ENCODE measurements around the gene EGLN1. TPM values are rescaled to one million over a fixed set of nuclear protein-coding genes. Genes with fewer than 3 reads are reported as not detected.

Gene EGLN1
- total RNA-seq, 2 experiments from 2014 or later = 36.0 to 37.8 TPM

DNA sequence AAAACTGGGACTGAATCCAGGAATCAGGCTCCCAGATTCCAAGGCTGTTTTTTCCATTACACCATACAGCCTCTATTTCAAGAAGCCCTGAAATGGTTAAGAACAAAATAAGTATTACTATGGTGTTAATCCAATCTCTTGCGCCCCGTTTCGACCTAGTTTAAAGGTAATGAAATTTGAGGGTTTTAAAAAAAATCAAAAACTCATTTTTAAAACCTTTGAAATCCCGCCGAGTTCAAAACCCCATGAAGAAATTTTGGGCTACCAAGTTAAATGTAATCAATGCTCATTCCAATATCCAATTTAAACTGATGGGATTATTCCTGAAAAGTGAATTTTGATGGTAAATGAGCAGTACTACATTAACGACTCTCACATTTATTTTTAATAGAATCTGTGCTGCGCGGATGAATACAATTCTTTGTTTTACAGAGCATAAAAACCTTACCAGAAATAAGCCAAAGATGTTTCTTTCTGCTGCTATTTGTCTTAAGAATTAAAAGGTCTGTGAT lies 767 bp upstream of the EGLN1 start:
- ChIA-PET POLR2A (no interaction called here), CTCF (no interaction called here)

DNA sequence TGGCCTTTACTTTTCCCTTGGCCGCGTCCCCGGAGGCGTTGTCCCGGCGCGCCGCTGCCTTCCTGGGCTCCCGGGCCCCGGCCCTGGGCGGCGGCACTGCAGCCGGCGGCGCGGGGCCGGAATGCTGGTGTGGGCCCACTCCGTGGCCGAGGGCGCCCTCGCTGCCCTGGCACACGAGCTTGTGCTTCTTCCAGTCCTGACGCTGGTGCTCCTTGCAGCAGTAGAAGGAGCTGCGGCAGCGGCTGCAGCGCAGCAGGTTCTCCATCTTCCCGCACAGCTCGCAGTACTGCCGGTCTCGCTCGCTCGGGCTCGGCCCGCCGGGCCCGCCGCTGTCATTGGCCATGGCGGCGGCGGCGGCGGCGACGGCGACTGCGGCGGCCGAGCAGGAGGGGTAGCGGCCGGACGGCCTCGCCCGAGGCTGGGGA lies 529 bp downstream of the EGLN1 start:
- ChIA-PET POLR2A (interaction anchor here (0.8 to 2.0 kb wide), 3 partner anchors 15 to 84 kb away, joined by 3 to 13 read pairs (median 3); partner anchors contain the start of genes EXOC8 and SPRTN), CTCF (interaction anchor here (1.4 kb wide), 1 partner anchor 119 kb away, joined by 3 read pairs; no protein-coding TSS in a partner anchor)

DNA sequence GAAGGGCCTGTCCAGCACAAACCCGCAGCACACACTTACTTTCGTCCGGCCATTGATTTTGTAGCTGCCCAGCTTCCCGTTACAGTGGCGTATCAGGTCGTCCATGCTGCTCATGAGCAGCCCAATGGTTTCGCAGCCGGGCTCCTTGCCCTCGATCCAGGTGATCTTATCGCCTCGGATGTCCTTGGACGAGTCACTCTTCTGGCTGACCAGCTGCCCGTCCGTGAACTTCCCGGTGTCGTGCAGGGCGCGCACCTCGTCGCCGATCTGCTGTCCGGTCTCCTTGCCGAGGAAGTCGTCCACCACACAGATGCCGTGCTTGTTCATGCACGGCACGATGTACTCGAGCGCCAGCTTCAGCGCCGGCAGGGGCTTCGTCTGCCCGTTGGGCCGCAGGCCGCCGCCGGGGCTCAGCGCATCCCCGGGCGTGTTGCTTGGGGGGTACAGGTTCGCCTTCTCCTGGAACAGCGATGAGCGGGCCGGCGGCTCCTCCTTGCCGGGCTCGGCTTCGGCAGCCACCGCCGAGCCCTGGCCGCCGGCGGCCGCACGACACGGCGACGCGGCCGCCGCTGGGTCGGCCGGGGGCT lies 1.0 kb downstream of the EGLN1 start:
- ChIA-PET CTCF (interaction anchor here (0.8 to 1.4 kb wide), 2 partner anchors 63 to 119 kb away, joined by 3 read pairs; no protein-coding TSS in a partner anchor), POLR2A (interaction anchor here (0.6 to 2.0 kb wide), 5 partner anchors 11 to 196 kb away, joined by 3 to 13 read pairs (median 4); partner anchors contain the start of genes EXOC8 and SPRTN)

DNA sequence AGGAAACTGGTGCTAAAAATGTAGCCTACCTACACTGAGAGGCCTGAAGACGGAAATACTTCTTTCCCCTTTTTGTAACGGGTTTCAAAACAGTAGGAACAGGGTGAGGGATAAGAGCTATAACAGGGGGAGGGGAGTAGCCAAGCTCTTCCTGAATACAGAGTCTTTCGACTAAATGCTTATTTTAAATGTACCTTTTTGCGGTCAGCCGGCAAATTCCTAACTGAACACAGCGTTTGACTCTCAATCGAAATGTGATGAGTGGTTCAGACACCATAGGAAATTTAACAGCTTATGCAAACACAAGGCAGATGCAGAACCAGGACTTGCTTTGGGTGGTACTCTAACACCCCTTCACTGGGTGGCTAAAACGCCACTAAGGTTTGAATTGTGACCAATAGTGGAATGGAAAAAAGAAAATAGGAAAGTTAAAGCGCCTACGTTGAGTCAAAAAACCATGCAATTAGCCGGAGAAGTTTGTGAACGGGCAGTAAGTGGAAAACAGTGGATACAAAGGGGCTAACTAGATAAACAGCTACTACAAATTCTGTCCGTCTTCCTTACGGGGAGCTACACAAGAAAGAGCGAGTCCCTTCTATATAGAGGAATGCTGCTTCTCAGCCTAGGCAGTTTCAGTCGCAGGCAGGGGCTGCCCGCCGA lies 1.7 kb downstream of the EGLN1 start:
- POLR2A ChIA-PET = interaction anchor here (0.6 to 2.0 kb wide), 4 partner anchors 10 to 196 kb away, joined by 4 to 13 read pairs (median 8); partner anchors contain the start of genes EXOC8 and SPRTN
- CTCF ChIA-PET = interaction anchor here (0.8 to 1.4 kb wide), 3 partner anchors 62 to 120 kb away, joined by 3 read pairs; no protein-coding TSS in a partner anchor

DNA sequence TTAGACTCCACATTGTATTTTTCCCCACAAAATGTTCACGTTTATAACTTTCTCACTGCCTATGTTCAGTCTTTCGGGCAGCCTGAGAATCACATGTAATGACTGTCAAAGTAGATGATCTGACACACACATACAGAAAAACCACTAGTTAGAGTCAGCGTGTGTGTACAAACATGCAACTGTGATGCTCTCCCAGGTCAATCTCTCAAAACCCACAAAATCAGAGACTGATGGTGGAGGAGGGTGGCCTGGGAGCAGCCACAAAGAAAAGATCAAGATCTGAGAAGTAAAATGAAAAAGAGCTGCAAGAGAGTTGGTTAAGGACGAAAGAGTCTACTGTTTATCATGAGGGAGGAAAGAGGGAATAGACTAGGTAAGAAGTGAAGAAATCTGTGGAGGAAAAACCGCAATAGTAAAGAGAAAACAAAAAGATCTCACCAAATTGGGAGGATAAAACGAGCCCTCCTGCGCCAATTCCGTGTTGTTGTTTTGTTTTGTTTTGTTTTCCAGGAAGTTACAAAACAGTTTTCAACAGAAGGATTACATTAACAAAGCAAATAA lies 2.3 kb downstream of the EGLN1 start:
- ChIA-PET POLR2A (no interaction called here), CTCF (interaction anchor here (0.9 kb wide), 1 partner anchor 102 kb away, joined by 3 read pairs; no protein-coding TSS in a partner anchor)

DNA sequence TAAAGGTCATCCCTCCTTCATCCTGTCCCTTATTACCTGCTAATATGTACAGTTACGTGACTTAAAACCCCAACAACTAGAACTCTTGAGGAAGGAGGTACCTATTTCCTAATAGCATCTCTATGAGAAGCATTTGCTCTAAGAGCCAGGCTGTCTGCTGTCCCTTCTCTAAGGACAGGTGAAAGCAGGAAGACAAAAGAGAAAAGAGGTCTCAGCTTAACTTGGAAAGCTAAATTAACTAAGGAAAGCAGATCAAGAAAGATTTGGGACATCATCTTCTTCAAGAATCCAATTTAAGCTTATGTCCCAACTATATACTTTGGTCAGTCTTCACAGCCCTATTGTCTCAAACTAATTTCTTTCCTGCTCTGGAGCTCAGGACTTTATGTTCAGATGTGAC lies 2.9 kb downstream of the EGLN1 start:
- POLR2A ChIA-PET = no interaction called here
- CTCF ChIA-PET = no interaction called here

DNA sequence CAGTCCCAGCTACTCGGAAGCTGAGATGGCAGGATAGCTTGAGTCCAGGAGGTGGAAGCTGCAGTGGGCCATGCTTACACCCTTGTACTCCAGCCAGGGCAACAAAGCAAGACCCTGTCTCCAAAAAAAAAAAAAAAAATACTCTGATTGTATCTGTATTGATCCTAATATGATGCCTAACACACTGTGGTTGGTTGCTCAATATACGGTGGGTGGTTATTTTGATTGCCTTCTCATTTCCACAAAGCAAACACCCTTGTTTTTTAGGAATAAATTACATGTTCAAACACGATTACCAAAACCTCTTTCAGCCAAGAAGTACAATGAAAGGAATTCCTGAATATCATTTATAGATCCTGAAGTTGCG lies 3.4 kb downstream of the EGLN1 start:
- POLR2A ChIA-PET = no interaction called here
- CTCF ChIA-PET = no interaction called here

DNA sequence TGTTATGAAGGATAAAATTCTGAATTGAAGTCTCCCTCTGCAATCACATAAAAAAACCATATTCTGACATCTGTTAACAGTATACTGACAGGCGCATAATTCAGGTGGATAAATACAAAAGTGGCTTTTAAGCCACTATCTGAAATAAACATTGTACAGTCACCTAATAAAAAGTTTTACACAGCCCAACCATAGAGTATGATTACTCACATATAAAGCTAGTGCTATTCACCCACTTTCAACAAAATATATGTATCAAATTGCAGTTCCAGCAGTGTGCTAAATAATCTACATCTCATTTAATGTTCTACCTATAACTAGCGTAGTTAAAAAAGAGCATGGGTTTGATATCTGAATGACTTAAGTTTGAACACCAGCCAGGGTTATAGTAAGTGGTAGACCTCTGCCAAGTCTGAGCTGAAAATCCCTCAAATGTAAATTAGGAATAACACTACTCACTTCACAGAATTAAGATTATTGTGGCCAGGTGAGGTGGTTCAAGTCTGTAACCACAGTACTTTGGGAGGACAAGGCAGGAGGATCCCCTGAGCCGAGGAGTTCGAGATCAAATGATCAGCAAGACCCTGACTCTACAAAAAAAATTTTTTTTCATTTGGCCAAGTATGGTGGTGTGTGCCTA lies 3.9 kb downstream of the EGLN1 start:
- CTCF ChIA-PET = interaction anchor here (0.6 kb wide), 1 partner anchor 1700 kb away, joined by 3 read pairs; no protein-coding TSS in a partner anchor
- POLR2A ChIA-PET = no interaction called here

DNA sequence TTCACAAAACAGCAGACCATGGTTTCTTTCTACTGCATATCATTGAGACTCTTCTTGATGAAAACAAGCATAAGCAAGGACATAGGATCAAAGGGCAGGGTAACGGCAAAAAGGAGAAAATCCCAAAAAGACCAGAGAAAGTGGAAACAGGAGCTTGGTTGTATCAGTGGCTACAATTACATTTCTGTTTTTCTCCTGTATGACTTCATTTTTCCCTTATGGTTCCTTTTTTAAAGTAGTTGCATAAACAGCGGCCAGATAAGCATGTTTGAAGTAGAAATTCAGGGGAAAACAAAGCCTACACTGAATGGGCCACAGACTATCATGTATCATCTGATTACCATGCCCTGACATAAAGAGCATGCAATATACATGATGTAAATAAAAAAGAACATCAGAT lies 4.6 kb downstream of the EGLN1 start:
- ChIA-PET POLR2A (no interaction called here), CTCF (no interaction called here)

DNA sequence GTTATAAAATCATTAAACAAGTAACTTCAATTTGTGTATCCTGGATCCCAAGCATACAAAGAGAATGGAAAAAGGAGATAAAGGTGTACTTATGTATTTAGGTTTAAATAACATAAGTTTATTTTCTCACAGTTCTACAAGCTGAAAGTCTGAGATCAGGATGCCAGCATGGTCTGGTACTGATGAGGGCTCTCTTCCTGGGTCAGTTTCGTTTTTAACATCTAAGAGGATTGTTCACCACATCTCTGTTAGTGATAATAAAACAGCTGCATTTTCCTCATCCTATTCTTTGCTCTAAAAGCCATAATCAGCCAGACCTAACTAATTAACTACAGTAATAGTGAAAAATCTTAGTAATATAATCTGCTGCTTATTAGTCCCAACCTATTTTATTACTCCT lies 5.2 kb downstream of the EGLN1 start:
- CTCF ChIA-PET = no interaction called here
- POLR2A ChIA-PET = no interaction called here

DNA sequence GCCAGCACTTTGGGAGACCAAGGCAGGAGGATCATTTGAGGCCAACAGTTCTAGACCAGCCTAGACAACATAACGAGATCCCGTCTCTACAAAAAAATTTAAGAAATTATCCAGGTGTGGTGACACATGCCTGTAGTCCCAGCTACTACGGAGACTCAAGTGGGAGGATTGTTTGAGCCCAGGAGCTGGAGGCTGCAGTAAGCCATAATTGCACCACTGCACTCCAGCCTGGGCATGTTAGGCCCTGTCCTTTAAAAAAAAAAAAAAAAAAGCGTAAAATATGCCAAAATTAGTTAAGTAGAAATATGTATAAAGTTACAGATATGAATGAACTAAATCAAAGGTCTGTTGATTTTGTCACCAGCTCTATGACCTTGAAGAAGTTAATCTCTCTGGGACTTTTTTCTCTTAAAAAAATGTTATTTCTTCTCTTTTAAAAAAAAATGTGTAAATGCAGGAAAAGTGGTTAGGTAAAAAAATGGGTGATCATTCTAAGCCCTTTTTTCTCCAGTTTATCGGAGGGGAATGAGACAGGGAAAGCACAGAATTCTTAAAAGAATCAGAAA lies 7.0 kb downstream of the EGLN1 start:
- ChIA-PET POLR2A (no interaction called here), CTCF (no interaction called here)

DNA sequence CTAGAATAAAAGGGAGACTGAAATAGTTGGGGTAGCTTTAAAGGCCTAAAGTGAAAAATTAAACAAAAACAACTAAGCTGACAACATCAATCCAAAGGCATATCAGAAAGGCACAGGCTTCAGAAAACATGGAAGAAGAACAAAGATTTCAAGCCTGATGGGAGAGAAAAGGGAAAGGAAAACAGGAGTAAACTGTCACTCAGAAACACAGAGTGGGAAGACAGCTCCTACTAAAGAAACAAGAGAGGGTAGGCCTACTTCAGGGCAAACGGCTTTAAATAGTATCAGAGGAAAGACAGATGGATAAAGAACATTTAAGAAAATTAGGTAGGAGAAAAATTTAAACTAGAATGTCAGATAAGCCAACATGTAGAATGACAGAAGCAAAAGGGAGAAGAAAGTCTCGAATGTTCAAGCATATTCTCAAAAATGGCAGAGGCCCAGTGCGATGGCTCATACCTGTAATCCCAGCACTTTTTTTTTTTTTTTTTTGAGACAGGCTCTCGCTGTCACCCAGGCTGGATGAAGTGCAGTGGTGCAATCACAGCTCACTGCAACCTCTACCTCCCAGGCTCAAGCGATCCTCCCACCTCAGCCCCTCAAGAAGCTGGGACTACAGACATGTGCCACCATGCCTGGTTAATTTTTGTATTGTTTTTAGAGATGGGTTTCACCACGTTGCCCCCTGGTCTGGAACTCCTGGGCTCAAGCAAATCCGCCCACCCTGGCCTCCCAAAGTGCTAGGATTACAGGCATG lies 7.6 kb downstream of the EGLN1 start:
- POLR2A ChIA-PET = no interaction called here
- CTCF ChIA-PET = no interaction called here

DNA sequence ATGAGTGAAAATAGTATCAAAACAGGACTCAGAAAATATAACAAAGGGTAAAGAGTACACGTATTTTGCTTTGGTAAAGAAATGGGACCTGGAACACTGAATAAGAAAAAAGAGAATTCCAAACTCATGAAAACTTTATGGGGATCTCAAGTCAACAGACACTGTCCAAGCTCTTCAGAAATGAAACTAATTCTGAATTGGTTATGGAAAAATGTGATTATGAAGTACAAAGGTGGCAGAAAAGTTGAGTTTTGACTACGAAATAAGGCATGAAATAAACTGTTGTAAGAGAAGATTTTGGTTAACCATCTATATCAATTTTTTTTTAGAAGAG lies 8.4 kb downstream of the EGLN1 start:
- POLR2A ChIA-PET = no interaction called here
- CTCF ChIA-PET = no interaction called here

DNA sequence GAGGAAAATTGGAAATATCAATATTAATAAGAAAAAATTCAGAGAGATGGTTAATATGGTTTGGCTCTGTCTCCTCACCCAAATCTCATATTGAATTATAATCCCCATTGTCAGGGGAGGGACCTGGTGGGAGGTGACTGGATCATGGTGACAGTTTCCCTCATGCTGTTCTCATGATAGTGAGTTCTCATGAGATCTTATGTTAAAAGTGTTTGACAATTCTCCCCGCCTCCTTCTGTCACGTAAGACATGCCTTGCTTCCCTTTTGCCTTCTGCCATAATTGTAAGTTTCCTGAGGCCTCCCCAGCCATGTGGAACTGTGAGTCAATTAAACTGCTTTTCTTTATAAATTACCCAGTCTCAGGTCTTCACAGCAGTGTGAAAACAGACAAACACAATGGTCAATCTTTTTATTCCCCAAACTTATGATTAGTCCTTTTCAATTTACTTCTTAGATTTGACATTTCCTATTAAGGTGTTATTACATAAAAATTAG lies 11.0 kb downstream of the EGLN1 start:
- POLR2A ChIA-PET = no interaction called here
- CTCF ChIA-PET = no interaction called here

DNA sequence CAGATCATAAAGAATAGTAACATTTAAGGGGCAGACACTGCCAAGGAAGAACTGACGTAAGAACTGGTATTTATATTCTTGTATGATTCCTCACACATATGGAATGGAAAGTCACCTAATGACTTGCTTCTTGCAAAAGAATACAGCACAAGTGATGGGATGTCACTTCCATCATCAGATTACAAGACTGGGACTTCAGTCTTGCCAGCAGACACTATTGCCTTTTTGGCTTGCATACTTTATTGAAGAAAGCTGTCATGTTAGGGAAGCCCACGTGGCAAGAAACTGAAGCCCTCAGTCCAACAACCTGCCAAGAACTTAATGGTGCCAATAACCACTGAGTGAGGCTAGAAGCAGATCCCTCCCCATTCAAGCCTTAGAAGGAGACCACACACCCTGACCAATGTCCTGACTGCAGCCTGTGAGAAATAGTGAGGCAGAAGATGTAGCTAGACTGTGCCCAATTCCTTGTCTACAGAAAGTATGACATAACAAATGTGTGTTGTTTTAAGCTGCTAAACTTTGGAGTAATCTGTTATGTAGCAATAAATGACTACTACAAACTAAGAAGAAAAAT lies 12.0 kb downstream of the EGLN1 start:
- ChIA-PET POLR2A (interaction anchor here (0.7 kb wide), 1 partner anchor 10 kb away, joined by 4 read pairs; no protein-coding TSS in a partner anchor), CTCF (interaction anchor here (1.2 kb wide), 1 partner anchor 18 kb away, joined by 3 read pairs; no protein-coding TSS in a partner anchor)

DNA sequence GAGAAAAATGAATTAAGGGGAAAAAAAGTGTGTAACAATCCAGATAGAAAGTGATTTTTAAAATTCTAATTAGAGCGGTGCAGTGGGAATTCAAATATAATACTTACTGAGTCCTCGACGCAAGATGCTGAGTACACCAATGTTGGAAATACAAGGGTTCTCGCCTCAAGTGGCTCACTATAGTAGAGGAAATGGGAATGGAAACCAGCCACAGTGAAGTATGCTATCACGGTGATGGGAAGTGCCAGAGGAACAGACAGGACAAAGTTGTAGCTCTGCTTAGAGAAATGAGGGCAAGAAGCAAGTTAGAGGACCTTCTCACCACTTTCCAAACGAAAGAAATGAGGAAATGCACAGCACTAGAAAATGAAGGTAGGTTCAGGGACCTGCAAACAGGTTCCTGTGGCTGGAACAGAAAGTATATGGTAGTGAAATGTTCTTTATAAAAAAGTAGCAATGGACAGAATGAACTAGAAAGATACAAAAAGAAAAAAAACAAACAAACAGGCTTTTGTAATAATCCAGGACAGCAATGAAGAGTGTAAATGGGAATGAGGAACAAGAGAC lies 13.5 kb downstream of the EGLN1 start:
- CTCF ChIA-PET = no interaction called here

DNA sequence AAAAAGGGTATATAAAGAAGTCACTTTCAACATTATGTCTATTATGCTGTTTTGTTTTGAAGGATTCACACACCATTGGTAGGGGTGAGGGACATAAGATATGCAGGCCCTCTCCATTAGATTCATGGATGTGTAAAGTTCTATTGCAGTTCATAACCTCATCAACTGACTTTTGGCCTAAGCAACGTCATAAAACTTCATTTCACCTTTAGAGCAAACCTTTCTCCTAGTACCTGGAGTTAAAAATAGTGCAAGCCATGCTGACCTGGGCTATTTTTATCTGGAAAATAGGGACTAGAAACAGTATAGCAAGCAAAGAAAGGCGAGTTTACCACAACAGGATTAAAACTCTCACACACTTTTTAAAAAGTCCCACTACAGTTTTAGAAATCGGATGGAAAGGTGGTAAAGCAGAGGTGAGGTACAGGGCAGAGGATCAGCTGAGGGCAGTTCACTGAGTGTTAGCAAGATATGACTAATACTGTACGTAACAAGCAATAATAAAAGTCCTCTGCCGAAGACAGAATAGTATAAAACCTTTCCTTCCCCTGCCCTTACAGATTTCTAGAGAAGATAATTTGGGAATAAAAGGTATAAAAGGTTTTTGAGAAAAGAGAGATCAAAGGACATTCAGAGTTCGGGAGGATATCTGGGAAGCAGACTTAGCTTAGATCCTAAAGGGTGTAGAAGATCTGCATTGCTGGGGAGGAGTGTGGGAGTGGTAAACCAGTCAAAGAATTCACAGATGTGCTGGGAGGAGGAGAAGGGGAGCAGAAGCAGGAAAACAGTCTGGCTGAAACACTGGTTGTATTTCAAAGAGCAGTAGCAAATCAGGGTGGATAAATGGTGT lies 14.3 kb downstream of the EGLN1 start:
- POLR2A ChIA-PET = interaction anchor here (0.9 to 1.1 kb wide), 2 partner anchors 14 to 31 kb away, joined by 3 read pairs; no protein-coding TSS in a partner anchor
- CTCF ChIA-PET = no interaction called here

More for the DNA sequence above, 13.5 kb downstream of the EGLN1 start:
- POLR2A ChIA-PET = no interaction called here
